ENCODE results near the gene CYP4F22.
A peak's percentile ranks its signal among the peaks of the same experiment; 100 is the strongest.

DNA sequence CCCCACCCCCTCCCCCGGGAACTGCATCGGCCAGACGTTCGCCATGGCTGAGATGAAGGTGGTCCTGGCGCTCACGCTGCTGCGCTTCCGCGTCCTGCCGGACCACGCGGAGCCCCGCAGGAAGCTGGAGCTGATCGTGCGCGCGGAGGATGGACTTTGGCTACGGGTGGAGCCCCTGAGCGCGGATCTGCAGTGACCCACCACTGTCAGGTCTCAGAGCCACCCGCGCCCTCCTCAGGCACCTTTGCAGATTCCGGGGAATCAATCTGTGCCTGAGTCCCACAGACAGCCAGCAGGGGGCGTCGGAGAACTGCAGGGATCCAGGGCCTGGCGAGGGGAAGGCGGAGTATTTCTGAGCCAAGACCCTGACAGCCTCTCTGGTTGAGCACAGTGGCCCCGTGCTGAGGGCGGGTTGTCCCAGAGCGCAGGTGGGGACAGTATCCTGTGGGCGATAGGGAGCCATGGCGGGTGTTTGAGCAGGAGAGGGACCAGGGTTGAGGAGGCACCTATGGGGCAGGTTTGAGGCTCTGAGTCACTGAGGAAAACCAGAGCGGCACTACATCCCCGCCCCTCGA lies 76.3 kb downstream of the CYP4F22 start:
- TF ChIP-seq CTCF (conservative IDR thresholded peaks at IDR 0.05), result peak; percentile 95
- no peak for TF ChIP-seq EZH2 (IDR thresholded peaks at IDR 0.05; ENCODE audit: low read depth)

All from PC-9 (cell line).